Cerebellar cortex (tissue), 1 donor: ENCODE results near the gene GPX4.
A peak's percentile ranks its signal among the peaks of the same experiment; 100 is the strongest.

ENCODE experiments used
- DNase-seq: peaks from one replicate; pipeline ENCODE4 v3.0.0-alpha.2; 2015; ENCODE audit warnings: low spot score

Gene GPX4, protein sequence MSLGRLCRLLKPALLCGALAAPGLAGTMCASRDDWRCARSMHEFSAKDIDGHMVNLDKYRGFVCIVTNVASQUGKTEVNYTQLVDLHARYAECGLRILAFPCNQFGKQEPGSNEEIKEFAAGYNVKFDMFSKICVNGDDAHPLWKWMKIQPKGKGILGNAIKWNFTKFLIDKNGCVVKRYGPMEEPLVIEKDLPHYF

DNA sequence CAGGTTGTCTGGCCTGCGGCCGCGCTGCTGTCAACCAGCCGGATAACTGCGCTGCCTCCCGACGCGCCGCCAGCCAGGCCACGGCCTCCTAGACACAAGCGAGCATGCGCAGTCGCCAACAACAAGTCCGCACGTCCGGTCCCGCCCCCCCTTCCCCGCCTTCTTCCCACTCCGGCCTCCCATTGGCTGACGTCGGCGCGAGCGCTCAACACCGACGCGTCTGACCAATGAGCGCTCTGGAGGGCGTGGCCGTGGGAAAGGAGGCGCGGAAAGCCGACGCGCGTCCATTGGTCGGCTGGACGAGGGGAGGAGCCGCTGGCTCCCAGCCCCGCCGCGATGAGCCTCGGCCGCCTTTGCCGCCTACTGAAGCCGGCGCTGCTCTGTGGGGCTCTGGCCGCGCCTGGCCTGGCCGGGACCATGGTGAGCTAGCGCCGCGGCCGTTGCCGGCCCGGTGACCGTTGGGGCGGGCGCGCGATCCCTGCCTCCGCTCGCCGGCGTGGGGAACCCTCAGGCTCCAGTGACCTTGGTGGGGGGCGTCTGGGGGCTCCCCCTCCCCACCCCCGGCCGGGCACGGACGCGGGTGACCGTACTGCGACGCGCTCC is at the start of gene GPX4:
Gene GPX4, plus strand, starts transcription at position 287 of the 603 bp plus-strand sequence. Its CDS starts 50 bp downstream, at position 337.
- peak; percentile 99 for DNase-seq

DNA sequence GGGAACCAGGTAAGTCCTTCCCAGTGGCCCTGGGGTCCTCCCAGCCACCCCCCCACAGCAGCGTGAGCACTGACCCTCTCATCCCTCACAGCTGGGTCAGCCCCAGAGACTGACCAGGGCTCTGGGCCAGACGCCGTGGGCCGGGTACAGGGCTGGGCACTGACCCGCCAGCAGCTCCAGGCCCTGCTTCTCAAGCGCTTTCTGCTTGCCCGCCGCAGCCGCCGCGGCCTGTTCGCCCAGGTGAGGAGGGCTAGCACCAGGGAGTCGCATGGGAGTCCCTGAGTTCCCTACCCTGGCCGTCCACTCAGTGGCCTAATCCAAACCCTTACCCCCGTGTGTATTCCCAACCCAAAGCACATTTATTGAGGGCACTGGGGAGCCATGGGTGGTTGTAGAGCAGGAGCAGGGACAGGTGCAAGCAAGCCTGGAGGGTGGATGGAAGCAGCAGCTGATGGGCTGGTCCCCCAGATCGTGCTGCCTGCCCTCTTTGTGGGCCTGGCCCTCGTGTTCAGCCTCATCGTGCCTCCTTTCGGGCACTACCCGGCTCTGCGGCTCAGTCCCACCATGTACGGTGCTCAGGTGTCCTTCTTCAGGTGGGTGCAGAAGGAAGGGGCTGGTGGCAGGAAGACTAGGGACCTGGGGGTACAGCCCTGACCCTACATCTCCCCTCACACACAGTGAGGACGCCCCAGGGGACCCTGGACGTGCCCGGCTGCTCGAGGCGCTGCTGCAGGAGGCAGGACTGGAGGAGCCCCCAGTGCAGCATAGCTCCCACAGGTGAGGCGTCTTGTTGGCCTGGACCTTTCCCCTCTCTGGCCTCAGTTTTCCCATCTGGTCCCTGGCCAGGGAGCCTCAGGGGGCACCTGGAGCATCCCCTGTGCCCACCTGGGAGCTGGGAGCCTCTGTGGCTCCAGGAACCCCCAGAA is 49.4 kb upstream of the GPX4 start:
- DNase-seq: no peak

DNA sequence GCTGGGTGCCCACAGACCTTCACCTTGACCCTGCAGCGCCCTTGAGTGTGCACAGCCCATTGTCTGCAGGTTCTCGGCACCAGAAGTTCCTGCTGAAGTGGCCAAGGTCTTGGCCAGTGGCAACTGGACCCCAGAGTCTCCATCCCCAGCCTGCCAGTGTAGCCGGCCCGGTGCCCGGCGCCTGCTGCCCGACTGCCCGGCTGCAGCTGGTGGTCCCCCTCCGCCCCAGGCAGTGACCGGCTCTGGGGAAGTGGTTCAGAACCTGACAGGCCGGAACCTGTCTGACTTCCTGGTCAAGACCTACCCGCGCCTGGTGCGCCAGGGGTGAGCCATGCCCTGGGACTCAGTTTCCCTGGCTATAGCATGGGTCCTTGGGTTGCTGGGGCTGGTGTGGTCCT is 48.8 kb upstream of the GPX4 start:
- no peak for DNase-seq

DNA sequence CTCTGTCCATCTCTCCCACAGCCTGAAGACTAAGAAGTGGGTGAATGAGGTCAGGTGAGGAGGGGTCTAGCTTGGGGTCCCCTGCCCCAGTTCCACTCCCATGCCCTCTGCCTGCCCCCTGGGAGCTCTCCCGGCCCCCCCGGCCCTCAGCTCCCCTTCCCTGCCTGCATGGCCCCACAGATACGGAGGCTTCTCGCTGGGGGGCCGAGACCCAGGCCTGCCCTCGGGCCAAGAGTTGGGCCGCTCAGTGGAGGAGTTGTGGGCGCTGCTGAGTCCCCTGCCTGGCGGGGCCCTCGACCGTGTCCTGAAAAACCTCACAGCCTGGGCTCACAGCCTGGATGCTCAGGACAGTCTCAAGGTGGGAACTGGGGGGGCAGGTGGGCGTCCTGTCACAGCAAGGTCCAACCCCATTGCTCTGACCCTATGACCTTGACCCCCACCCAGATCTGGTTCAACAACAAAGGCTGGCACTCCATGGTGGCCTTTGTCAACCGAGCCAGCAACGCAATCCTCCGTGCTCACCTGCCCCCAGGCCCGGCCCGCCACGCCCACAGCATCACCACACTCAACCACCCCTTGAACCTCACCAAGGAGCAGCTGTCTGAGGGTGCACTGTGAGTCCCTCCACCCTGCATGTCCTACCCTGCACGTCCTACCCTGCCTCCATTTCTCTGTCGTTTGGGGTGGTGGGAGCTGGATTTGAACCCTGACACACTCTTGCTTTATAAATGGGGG is 47.7 kb upstream of the GPX4 start:
- no peak for DNase-seq

DNA sequence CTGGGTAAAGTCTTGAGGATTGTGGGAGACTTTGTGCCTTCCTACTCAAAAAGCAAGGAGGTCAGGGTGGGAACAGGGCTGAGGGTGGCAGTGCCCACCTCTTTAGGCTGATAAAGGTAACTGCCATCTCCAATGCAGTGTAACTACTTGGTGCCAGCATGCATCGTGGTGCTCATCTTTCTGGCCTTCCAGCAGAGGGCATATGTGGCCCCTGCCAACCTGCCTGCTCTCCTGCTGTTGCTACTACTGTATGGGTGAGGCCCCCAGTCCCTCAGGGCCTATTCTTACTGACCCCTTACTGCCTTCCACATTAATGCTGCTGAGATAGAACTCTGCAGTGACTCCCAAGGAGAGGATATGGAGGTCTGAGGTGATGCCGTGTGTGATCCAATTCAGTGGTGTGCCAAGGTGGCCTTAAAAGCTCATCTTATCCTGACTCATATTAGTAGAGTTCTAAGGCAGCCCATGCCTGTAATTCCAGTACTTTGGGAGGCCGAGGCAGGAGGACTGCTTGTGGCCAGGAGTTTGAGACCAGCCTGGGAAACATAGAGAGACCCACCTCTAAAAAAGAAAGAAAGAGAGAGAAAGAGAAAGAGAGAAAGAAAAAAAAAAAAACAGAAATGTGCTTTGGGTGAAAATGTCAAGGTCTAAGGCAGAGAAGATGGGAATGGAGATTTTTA is 46.5 kb upstream of the GPX4 start:
- DNase-seq: peak; percentile 63

DNA sequence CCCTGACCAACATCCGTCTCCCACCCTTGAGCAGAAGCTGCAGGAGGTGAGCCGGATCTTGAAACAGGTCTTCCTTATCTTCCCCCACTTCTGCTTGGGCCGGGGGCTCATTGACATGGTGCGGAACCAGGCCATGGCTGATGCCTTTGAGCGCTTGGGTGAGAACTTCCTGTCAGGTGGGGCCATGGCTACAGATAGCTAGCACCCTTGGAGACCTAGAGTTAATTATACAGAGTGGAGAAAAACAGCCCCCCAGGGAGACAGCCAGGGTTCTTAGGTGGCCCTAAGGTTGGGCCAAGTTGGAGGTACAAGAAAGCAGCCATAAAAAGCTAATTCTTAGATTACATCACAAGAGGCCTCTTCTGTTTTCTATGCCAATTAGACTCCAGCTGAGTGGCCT is 45.7 kb upstream of the GPX4 start:
- DNase-seq: no peak

DNA sequence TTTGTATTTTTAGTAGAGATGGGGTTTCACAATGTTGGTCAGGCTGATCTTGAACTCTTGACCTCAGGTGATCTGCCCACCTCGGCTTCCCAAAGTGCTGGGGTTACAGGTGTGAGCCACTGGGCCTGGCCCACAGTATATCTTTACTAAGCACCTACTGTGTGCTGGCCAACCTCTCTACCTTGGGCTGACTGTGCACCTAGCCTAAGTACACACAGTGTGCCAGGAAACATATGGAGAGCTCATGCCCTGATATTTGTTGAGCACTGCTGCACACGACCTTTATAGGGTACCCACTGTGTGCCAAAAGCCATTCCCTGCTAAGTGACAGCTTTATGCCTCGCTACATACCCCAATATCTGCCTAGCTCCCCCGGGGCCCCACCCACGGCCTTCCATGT is 43.1 kb upstream of the GPX4 start:
- no peak for DNase-seq

DNA sequence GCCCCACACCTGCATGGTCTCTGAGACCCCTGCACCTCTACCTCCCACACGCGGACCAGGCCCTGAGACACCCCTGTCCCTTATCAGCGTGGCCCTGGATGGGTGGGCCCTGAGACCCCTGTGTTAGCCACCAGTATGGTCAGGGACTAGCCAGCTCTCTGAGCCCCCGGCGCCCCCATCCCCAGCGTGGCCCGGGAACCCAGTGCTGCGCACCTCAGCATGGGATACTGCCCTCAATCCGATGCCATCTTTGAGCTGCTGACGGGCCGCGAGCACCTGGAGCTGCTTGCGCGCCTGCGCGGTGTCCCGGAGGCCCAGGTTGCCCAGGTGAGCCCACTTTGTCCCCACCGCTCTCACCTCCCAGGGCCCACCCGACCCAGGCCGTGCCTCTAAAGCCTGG is 41.8 kb upstream of the GPX4 start:
- no peak for DNase-seq

DNA sequence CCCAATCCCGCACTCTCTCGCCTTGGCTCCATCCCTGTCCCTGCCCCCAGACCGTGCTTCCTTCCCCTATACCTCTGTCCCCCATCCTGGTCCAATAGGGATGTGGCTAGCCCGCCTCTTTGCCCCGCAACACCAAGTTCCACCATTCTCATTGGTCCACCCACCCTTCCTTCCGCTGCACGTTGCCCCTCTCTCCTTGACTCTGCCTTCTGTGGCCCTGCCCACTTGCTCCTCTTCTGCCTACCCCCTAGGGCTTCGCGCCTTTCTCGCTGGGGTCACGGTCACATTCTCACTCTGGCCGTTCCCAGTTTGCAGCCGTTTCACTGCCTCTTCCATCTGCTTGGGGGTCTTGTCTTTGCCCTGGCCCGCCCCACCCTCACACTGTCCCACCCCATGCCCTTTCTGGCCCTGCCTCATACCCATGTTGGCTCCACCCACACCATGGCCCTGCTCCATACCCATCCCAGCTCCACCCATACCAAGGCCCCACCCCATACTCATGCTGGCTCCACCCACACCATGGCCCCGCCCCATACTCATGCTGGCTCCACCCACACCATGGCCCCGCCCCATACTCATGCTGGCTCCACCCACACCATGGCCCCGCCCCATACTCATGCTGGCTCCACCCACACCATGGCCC is 41.3 kb upstream of the GPX4 start:
- no peak for DNase-seq

DNA sequence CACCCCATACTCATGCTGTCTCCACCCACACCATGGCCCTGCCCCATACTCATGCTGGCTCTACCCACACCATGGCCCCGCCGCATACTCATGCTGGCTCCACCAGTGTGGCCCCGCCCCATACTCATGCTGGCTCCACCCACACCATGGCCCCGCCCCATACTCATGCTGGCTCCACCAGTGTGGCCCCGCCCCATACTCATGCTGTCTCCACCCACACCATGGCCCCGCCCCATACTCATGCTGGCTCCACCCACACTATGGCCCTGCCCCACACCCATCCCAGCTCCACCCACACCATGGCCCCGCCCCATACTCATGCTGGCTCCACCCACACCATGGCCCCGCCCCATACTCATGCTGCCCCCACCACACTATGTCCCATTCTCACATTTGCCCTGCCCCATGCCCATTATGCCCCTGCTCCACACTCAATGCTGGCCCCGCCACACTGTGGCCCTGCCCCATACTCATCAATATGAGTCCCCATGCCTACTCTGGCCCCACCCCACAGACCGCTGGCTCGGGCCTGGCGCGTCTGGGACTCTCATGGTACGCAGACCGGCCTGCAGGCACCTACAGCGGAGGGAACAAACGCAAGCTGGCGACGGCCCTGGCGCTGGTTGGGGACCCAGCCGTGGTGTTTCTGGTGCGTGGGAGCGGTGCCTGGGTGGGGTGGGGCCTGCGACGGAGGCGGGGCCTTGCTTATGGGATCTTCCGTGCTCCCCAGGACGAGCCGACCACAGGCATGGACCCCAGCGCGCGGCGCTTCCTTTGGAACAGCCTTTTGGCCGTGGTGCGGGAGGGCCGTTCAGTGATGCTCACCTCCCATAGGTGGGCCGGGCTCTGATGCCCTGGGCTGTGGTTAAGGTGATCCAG is 40.5 kb upstream of the GPX4 start:
- DNase-seq: no peak

DNA sequence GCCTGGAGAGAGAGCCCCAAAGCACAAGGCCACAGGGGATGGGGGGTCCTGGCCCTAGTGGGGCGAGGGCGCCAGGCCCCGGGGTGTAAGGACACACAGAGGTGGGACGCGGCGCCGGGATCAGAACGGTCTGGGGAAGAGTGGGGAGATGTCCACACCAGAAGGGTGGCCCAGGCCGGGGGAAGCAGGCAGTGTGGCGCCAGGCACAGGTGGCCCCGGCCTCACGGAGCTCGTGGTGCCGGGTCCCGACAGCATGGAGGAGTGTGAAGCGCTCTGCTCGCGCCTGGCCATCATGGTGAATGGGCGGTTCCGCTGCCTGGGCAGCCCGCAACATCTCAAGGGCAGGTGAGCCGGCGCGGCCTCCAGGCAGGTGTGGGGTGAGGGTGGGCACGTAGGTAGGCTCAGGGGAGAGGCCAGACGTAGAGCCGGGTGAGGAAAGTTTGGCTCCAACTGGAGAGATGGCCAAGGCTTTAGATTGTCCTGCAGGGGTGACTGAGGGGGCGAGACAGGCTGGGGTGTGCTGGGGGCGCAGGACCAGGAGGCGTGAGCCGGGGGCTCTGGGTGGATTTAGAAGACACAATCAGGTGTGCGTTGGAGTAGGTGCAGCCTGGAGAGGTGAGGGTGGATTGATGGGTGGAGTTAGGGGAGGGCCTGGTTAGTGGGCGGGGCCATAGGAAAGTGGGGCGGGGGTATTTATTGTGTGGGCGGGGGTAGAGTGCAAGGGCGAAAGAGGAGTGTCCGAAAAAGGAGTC is 39.7 kb upstream of the GPX4 start:
- DNase-seq: no peak

DNA sequence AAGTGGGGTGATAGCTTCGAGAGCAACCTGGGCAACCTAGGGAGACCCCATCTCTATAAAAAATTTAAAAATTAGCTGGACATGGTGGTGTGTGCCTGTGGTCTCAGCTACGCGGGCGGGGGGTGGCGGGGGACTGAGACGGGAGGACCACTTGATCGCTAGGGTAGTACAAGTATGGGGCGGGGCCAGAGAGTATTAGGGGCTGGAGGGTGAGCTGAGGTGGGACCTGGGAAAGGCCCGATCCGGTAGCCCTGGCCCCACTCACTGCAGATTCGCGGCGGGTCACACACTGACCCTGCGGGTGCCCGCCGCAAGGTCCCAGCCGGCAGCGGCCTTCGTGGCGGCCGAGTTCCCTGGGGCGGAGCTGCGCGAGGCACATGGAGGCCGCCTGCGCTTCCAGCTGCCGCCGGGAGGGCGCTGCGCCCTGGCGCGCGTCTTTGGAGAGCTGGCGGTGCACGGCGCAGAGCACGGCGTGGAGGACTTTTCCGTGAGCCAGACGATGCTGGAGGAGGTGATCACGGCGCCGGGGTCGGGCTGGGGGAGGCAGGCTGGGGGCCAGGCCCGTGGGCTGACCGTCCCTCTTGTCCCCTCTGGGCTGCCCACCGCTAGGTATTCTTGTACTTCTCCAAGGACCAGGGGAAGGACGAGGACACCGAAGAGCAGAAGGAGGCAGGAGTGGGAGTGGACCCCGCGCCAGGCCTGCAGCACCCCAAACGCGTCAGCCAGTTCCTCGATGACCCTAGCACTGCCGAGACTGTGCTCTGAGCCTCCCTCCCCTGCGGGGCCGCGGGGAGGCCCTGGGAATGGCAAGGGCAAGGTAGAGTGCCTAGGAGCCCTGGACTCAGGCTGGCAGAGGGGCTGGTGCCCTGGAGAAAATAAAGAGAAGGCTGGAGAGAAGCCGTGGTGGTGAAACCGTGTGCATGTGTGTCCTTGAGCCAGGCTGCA is 38.9 kb upstream of the GPX4 start:
- peak; percentile 30 for DNase-seq

DNA sequence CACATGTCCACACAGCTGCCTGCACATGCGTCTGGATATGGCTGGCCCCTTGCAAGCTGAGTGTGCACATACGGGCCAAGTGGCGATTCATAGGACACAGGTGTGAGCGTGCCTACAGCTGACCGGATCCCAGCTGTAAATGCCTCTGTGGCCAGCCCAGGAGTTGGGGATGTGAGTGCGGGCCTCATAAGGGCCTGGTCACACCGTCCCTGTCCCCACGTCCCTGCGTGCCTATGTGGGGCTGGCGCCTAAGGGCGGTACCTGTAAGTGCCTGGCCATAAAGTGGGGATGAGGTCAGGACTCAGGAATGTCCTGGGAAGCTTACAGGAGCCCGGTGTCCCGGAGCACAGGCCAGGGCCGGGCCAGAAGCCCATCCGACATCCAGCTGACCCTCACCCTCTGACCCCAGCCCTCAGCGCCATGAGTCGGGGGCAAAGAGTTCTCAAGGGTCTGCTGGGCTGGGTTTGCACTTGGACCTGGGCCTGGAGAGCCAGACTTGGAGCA is 38.1 kb upstream of the GPX4 start:
- no peak for DNase-seq

DNA sequence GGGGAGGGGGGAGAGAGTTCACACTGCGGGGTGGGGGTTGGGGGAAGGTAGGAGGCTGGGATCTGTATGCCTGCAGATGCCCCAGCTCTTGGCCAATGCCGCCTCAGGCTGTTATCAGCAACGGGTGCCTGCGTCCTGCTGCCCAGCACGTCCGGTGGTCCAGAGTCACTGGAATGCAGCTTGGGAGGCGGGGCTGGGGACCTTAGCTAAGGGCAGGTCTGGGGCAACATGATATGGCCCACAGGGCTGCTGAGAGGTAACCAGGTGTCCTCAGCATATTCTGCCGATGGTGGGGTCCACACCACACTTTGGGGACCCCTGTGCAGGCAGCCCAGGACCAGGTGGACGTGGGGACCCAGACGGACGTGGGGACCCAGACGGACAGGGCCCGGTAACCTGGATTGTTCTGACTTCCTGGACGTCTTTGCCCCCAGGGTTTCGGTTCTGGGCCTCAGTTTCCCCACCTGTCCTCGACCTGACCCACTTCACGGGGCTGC is 37.5 kb upstream of the GPX4 start:
- no peak for DNase-seq

DNA sequence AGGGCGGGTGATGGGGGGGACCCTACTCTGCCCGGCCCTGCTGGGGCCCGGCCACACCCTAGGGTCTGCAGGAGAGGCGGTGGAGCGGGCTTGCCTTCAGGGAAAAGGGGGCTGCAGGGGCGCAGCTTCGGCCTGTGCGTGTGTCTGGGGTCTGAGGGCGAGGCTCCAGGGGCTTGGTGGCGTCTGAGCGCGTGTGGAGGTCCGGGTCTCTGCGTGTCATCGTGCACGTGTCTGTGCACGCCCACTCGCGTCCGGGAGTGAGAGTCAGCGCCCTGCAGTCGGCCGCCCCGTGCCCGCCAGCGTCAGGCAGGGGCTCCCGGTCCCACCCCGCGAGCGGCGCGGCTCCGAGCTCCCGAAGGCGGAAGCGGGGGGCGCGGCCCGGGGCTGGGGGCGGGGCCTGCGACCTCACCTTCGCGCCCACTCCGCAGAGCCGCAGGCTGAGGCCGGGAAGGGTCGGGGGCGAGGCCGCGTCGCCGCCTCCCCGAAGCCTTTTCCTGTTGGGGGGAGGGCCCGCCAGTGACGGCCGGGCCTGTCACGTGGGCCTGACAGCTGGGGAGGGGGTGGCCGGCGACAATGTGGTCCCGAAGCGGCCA is 37.0 kb upstream of the GPX4 start, which contains the start of gene ARHGAP45:
Gene ARHGAP45, plus strand, starts transcription at position 420 of the 593 bp plus-strand sequence. CDS start 239 bp downstream, outside the sequence.
- DNase-seq: no peak

DNA sequence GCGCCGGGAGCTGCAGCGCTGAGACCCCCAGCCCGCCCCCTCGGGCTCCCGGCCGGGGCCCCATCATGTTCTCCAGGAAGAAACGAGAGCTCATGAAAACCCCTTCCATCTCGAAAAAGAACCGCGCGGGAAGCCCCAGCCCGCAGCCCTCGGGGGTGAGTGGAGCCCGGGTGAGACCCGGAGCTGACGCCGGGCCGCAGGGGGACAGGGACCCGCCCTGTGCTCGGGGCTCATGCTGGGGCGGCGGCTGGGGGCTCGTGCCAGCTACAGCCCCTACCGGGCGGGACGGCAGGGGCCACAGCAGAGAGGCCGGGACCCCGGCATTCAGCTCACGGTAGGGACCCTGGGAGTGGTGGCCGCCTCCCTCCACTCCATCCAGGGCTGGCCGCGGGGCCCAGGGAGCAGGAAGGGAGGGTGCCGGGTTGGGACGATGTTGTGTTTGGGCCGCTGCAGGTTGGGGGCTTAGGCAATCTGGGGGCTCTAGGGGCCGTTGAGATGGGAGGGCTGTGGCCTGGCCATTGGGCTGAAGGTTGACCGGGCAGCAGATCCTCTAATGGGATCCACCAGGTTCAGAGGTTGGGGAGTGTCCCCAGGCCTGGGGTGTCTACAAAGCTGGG is 36.3 kb upstream of the GPX4 start:
- no peak for DNase-seq
